Ovary (tissue), 9 donors: ENCODE results near the gene MKNK2. TPM values are rescaled to one million over a fixed set of nuclear protein-coding genes. Genes with fewer than 3 reads are reported as not detected.
A peak's percentile ranks its signal among the peaks of the same experiment; 100 is the strongest.

ENCODE experiments used
- DNase-seq, 5 donors: peaks; one replicate each; pipeline ENCODE4 v3.0.0-alpha.2; 2019 to 2020
- H3K27ac ChIP-seq, 2 donors: fragments of 200-600 bp; one replicate each; pipeline versions ENCODE4 v1.5.1 to v1.8.0; 2019 to 2022
- H3K27me3 ChIP-seq: fragments of 200-600 bp; one replicate; pipeline ENCODE4 v1.8.0; 2022
- H3K36me3 ChIP-seq: fragments of 200-600 bp; sonication (generic); one replicate; pipeline ENCODE4 v1.5.1; 2019
- H3K4me1 ChIP-seq: one replicate; pipeline ENCODE4 v1.8.1; 2013; ENCODE audit warnings: mild to moderate bottlenecking, moderate library complexity; ENCODE audit not compliant: insufficient read depth
- H3K4me3 ChIP-seq: fragments of 200-600 bp; sonication (generic); one replicate; pipeline ENCODE4 v1.5.1; 2017
- H3K9me3 ChIP-seq, 2 donors: fragments of 200-600 bp in 1 of 2; sonication (generic) in 1 of 2; one replicate each; pipeline versions ENCODE4 v1.5.1 to v1.8.1; 2013 to 2019; ENCODE audit warnings: mild to moderate bottlenecking in 1 of 2, moderate library complexity in 1 of 2
- EP300 ChIP-seq: sonication (generic); formaldehyde crosslinking; IDR thresholded peaks from one replicate; pipeline ENCODE4 v1.6.1; 2017; ENCODE audit warnings: antibody characterized with exemption
- POLR2A ChIP-seq: fragments of 450-650 bp; IDR thresholded peaks from one replicate; pipeline ENCODE4 v1.6.1; 2017; ENCODE audit warnings: antibody characterized with exemption, mild to moderate bottlenecking, moderate library complexity
- WGBS, 3 donors: extraction: QIAGEN DNeasy Blood & Tissue Kit in 1 of 3; methylation state at CpG; one replicate each; pipeline versions ENCODE4 v1.1.5 to v1.1.7; 2013 to 2017; 5-methylcytosine and 5-hydroxymethylcytosine counted together
- intact Hi-C, 4 donors: fragments of 100-400 bp; cut with DNase I; formaldehyde crosslinking; loops; one replicate each; pipeline versions ENCODE4 v1.11.0 to v1.15.1; 2022 to 2023
- polyA plus RNA-seq, 2 donors: library from polyadenylated mRNA; stranded (reverse); fragments of 200-250 nt in 1 of 2; fragments of 350-450 nt in 1 of 2; fragmentation: Illumina TruSeq in 1 of 2; extraction: RNeasy Lipid Tissue Mini Kit (QIAGEN cat#74804) in 1 of 2; gene quantifications; one replicate each; pipeline ENCODE4 v1.2.3, GENCODE V29; 2013 to 2014
- total RNA-seq, 7 donors: library from RNA; depleted of rRNA in 2 of 7; stranded (reverse); fragments of >200 nt in 2 of 7; fragmentation: NEBNext Ultra II Directional in 3 of 7; extraction: Animal tissue kit (Norgen Biotek cat#: 25700) in 3 of 7; gene quantifications; one replicate each; pipeline versions ENCODE4 v1.1.0 to v1.2.4, GENCODE V29; 2016 to 2023
- TF ChIP-seq, protein P1 (sequence below), 3 donors: fragments of 450-650 bp in 2 of 3; fragments of 200-600 bp in 1 of 3; IDR thresholded peaks; one replicate each; pipeline versions ENCODE4 v1.5.1 to v1.8.0; 2016 to 2022; ENCODE audit warnings: antibody characterized with exemption in 3 of 3, mild to moderate bottlenecking in 1 of 3
- donor health status: DM: no; HTN: no; CAD: no; lungs with moderate emphysema.
- donor health status: DM: no; HTN: no; CAD: no.
- donor health status: Bipolar disorder and iron deficiency.
- donor health status: DM: yes; HTN: yes; CAD: no.
- donor health status: DM: no; HTN: no; CAD: no.
- donor health status: DM: yes; HTN: yes; CAD: no.

Gene MKNK2
- total and polyA plus RNA-seq, 9 donors, result 22.1 to 186 (median 110) TPM

DNA sequence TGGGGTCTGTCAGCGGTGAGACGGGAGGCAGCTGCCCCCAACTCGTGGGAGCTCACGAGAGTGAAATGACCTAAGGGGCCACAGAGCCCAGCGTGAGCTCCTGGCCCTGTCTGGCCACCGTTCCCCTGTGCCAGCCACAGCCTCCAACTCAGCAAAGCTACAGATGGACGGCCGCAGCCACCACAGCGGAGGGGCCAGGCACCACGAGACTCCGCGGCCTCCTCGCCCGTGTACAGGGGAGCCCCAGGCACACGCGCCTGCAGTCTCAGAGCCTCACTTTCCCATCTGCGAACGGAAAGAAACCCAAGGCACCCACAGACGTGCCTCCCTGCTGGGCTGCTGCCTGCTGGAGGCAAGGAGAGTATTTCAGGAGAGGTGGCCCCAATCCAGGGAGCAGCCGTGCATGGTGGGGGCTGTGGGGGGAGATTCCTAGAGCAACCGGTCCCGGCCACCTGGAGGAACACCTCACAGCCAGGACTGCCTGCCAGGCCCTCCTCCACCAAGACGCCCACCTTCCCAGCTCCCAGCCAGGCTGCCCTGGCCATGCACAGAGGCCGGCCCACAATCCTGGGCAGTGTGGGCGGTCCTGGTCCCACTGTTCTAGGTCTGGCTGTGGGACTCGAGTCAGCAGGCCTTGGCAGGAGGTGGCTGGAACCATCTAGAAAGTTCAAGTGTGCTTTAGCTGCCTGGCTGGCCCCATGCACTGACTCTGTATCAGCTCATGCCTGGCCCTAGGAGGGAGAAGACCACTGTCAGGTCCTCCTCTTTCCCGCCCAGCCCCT is 1.9 kb downstream of the MKNK2 start:
- peak overlapping the region; percentile 88 for H3K4me3 ChIP-seq
- H3K4me1 ChIP-seq, result peaks cover 30% of the 10 kb centered on the region
- WGBS, 3 donors, result 33 to 46% (median 41%) methylated on average over 26 to 27 of the region's 27 CpGs
- intact Hi-C loops, result loop anchor here in 1 of 4 donors (10.0 kb wide), 1 partner anchor 804 kb away; the partner anchor contains the start of genes ATP5F1D and MIDN
- peak overlapping the region; percentile 87 to 92 for H3K27ac ChIP-seq
- H3K27me3 ChIP-seq, result no peaks in the 10 kb centered on the region
- TF ChIP-seq, protein P1, sequence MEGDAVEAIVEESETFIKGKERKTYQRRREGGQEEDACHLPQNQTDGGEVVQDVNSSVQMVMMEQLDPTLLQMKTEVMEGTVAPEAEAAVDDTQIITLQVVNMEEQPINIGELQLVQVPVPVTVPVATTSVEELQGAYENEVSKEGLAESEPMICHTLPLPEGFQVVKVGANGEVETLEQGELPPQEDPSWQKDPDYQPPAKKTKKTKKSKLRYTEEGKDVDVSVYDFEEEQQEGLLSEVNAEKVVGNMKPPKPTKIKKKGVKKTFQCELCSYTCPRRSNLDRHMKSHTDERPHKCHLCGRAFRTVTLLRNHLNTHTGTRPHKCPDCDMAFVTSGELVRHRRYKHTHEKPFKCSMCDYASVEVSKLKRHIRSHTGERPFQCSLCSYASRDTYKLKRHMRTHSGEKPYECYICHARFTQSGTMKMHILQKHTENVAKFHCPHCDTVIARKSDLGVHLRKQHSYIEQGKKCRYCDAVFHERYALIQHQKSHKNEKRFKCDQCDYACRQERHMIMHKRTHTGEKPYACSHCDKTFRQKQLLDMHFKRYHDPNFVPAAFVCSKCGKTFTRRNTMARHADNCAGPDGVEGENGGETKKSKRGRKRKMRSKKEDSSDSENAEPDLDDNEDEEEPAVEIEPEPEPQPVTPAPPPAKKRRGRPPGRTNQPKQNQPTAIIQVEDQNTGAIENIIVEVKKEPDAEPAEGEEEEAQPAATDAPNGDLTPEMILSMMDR (IDR thresholded peaks at IDR 0.05), result no peak
- no peak for TF ChIP-seq EP300
- TF ChIP-seq POLR2A, result no peak
- no peaks in the 10 kb centered on the region for H3K36me3 ChIP-seq
- DNase-seq, result peak in 4 of 5 donors; percentile 44 to 55 (median 52)
- no peaks in the 10 kb centered on the region for H3K9me3 ChIP-seq

DNA sequence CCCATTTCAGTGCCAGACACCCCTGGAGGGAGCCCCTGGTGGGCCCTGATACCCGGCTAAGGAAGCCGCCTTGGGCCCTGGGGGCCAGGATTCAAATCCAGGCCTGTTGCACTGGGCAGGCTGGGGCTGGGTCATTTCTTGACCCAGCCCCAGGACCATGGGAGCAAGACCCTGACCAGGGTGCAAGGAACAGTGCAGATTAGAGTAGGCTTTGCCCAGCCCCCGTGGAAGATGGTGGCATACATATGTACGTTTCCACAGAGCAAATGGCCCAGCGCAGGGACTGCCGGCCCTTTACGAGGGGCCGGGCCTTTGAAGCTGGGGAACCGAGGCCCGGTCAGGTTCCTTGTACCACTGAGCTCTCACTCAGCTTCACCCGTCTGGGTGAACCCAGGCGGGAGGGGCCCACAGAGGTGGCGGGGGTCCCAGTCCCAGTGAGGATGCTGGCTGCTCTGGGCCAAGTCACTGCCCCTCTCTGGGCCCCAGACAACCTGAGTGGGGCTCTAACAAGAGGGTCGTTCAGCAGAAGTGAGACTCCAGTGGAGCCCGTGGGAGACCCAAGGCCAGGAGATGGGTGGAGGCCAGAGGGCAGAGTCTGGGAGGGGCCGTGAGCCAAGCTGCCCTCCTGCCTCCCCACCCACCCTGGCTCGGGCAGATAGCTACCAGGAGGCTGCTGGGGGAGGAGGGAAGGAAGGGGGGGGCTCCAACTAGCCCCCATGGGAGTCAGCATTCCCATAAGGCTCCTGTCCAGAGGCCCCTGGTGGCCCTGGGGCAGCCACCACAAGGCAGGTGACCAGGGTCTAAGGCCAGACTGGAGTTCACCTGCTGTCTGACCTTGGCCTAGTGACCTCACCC is 2.7 kb downstream of the MKNK2 start:
- Histone ChIP-seq H3K27me3 (no peaks in the 10 kb centered on the region), H3K4me1 (peaks cover 27% of the 10 kb centered on the region), H3K9me3 (no peaks in the 10 kb centered on the region), H3K4me3 (peak overlapping the region; percentile 88), H3K27ac (peak overlapping the region; percentile 87 to 92), H3K36me3 (no peaks in the 10 kb centered on the region)
- no peak for TF ChIP-seq POLR2A
- no peak for TF ChIP-seq EP300
- TF ChIP-seq, protein P1 (IDR thresholded peaks at IDR 0.05), result no peak
- intact Hi-C loops, result loop anchor here in 1 of 4 donors (10.0 kb wide), 1 partner anchor 804 kb away; the partner anchor contains the start of genes ATP5F1D and MIDN
- WGBS, 3 donors, result 65 to 72% (median 66%) methylated on average over 16 to 17 of the region's 17 CpGs
- peak in 3 of 5 donors; percentile 39 to 56 (median 47) for DNase-seq

DNA sequence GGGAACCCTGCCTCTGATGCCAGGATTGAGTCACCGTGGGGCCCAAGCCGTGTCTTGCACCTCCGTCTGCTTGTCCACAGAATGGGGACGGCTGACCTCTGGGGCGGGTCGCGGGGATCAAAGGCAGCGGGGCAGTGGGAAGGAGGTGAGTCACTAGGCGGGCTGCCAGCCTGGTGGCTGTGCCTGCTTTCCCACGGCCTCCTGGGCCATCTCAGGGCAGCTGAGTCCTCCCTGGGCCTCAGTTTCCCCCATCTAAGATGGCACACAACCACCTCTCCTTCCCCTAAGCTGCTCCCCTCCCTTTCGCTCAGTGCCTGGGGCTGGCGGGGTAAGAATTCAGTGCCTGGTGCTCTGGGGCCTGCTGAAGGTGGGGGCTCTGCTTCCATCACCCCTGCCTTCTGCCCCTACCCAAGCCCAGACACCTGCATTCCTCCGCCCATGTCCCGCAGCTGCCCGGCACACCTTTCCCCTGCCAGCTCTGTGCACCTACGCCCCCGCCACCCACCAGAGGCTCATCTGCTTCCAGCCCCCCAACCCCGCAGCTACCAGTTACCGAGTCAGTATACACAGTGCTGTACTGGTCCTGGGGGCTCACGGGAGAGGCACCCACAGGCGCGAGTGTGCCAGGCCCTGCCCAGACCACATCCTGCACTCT is 3.5 kb downstream of the MKNK2 start:
- H3K4me3 ChIP-seq, result no peak overlapping the region

More for the DNA sequence above, 3.5 kb downstream of the MKNK2 start:
- peak; percentile 37 to 69 (median 63) for DNase-seq
- no peaks in the 10 kb centered on the region for H3K27me3 ChIP-seq
- H3K9me3 ChIP-seq, result no peaks in the 10 kb centered on the region
- H3K4me1 ChIP-seq, result peaks cover 34% of the 10 kb centered on the region
- peak overlapping the region in 1 of 2 donors; percentile 21 for H3K27ac ChIP-seq
- WGBS, 3 donors, result 74 to 79% (median 78%) methylated on average over 22 of the region's 22 CpGs
- TF ChIP-seq, protein P1 (IDR thresholded peaks at IDR 0.05), result no peak
- TF ChIP-seq EP300, result no peak
- no peak for TF ChIP-seq POLR2A
- intact Hi-C loops, result loop anchor here in 1 of 4 donors (10.0 kb wide), 1 partner anchor 803 kb away; the partner anchor contains the start of genes ATP5F1D and MIDN
- H3K36me3 ChIP-seq, result no peaks in the 10 kb centered on the region
